Mesenteric fat pad (tissue), 1 donor: ENCODE results near the gene PLPP4. TPM values are rescaled to one million over a fixed set of nuclear protein-coding genes. Genes with fewer than 3 reads are reported as not detected.

Experiments
- DNase-seq: peaks from one replicate; pipeline ENCODE4 v3.0.0-alpha.2; 2020; ENCODE audit warnings: low spot score
- long read RNA-seq: library from polyadenylated mRNA; unstranded; transcript quantifications from one replicate; pipeline ENCODE4 v2.0.0, GENCODE V29; 2020
- total RNA-seq: library from RNA; stranded (reverse); fragmentation: NEBNext Ultra II Directional; extraction: Animal tissue kit (Norgen Biotek cat#: 25700); gene quantifications from one replicate; pipeline ENCODE4 v1.2.1, GENCODE V29; 2021
- donor health status: DM: yes; HTN: yes; CAD: no.

PLPP4 gene
- total RNA-seq, result not detected
- long read RNA-seq, result 0 reads

- DNase-seq, result no peak
Observed at GRCh38 chr10:120456626-120457430, at the start of gene PLPP4. TSS of gene PLPP4 (plus strand) at chr10:120457227. CDS start at chr10:120457306, 79 bp downstream.

DNA sequence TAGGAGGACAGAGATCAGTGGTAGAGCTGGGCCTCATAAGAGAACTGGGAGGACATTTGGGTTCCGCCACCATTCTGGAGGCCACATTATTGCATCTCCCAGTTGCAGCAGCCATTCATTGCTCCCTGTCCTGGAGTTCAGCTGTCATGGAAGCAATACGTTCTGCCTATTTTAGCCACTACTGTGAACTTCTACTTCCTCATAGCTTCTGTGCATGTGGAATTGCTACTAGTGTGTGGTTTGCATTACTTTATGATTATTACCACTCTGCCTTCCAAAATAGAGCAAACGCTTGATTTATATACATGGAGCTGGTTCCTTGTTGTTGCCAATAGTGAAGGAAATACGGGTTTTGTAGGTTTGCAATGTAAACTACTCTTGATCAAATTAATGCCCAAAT is 47.2 kb upstream of the PLPP4 start:
- no peak for DNase-seq

- DNase-seq, result no peak
Observed at GRCh38 chr10:120414946-120415345, 42.1 kb upstream of the PLPP4 start.

- no peak for DNase-seq
Observed at GRCh38 chr10:120415709-120416330, 41.2 kb upstream of the PLPP4 start.

GRCh38 chr10:120420421-120420820 is 36.6 kb upstream of the PLPP4 start:
- no peak for DNase-seq

DNA sequence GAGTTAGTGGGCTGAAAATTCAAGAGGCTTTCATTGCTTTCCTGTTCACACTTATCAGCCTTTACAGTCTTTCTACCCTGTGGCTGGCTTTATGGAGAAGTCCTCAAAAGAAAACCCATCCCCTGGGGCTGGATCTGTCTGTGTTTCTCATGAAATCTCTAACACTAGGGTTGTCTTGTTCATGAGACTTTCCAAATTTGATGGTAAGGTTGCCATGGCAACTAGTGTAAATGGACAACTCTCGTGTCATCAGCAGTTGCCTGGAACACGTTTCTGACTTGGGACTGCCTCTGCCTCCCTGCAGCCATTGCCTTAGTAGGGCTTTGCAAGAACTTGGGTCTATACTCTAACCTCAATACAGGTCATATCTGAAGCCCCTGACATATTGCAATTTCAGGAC is 35.8 kb upstream of the PLPP4 start:
- no peak for DNase-seq

DNA sequence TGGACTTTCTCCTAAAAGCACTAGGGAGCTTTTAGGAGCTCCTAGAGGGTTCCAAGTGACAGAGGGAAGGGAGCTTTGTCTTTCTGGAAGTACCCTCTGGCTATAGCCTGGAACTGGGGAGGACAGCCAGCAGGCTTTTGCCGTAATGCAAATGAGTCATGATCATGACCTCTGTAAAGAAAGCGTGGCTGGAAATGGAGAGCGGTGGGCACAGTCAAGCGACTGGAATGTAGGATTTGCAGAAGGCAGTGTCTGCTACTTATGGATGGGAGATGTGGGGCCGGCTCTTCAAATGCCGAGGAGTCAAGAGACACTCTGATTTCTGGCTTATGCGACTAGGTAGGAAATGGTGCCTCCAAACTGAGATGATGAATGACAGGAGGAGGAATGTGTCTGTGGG is 34.6 kb upstream of the PLPP4 start:
- DNase-seq, result no peak

DNA sequence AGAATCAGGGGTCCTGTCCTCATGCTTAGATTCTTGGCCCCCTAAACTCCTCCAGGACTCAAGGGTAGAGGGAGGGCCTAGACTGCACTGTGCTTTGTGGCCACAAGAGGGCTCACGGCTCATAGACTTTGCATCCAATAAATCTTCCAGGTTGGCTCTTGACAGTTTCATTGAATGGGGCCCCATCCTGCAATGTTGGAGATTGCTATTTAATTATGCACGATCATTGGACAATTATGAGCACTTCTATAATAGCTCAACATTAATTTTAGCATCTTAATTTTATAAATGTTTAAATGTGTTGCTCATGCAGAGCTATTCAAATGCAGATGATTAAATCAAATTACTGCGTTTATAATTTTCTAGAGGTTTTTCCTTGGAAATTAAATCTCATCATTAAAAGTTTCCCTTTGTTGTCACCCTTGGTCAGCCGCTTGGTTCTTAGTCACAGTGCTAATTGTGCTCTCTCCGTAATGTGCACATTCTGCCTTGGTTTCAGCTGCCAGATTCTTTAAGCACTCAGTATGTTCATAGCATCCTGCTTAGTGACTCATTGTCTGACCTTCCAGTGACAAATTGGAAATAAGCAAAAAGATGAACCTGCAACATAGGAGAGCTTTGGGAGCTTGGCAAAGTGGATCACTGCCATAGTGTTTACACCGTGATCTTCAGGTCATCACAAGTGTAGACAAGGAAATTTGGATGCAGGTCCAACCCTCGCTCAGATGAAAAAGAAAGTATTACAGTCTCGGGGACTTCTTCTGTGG is 33.4 kb upstream of the PLPP4 start:
- DNase-seq, result no peak

DNA sequence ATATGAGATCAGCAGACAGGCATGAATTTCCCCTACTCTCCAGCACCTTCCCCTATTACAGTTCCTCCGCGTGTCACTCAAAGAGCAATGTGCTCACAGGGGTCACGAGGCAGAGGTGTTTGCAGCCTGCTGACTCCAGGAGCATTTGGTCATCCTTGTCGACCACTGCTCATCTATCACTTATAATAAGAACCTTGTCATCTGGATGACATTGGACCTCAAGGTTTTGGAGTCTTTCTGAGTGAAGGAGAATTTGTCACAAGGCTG is 32.9 kb upstream of the PLPP4 start:
- no peak for DNase-seq

GRCh38 chr10:120426306-120426705 is 30.7 kb upstream of the PLPP4 start:
- no peak for DNase-seq

DNA sequence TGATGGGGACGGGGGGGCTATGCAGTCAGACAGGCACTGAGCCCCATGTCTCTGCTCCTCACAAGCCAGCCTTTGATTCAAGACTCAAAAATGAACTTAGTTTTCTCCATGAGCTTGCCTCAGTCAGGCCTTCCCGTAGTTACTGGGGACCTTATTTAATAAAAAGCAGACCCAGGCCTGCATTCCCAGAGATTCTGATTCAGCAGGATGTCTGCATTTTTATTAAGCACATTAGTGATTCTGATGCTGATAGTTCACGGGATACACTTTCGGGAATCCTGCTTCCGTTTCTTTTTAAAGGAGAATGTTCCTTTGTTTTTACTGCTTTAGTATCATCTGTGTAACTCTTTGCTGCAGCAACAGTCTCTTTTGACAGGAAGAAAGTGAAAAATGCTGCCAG is 28.3 kb upstream of the PLPP4 start:
- no peak for DNase-seq

GRCh38 chr10:120429395-120429794 is 27.6 kb upstream of the PLPP4 start:
- no peak for DNase-seq

DNA sequence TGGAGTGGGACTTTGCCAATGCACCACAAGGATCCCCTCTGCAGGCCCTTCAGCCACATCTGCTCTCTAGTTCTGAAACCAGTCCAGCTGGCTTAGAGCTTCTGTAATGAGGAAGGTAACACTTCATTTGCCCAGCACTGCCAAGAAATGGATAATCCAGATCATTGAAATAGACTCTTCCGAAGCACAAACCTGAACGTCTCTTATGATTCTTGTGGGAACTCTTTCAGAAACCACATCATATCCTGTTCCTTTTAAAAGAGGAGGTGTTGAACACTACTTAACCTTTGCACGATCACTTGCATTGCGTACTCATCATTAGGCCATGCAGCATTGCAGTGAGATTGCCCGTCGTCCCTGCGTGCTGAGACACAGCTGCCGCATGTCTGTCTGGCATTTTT is 25.8 kb upstream of the PLPP4 start:
- no peak for DNase-seq

DNA sequence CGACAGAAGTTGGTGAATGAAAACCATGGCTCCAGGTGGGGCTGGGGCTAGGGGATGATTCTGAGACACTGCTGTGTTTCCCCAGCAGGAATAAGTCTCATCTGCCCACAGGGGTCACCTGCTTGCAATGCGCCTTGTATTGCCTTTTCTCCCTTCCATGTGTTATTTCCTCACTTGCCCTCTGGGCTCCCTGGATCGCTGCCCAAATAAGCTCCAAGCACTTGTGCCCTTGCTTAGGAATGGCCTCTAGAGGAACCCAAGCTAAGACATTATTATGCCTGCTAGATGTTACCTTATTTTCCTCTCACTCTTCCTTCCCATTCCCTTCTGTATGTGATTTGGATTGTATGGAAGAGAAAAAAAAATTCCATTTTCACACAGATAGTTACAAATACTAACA is 24.8 kb upstream of the PLPP4 start:
- DNase-seq, result no peak

DNA sequence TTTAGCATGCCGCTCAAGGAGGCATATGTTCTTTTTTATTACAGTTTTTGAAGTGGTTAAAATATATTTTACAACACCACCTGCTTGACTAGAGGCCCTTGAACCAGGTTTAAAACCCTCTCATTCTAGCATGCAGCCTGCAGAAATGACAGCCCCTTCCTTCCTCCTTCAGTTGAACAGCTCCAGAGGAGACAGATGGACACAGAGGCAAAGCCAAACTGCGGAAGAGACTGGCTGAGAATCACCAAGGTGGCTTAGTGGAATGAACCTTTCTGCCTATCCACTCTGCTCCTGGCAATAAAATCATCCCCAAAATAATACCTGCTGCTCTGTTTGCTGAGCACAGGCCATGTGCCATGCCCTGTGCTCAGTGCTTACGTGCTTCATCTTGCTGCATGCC is 23.9 kb upstream of the PLPP4 start:
- no peak for DNase-seq

- DNase-seq, result no peak
Observed at GRCh38 chr10:120436439-120437112, 20.5 kb upstream of the PLPP4 start.

GRCh38 chr10:120437541-120437940 is 19.5 kb upstream of the PLPP4 start:
- no peak for DNase-seq

GRCh38 chr10:120451968-120452367 is 5.1 kb upstream of the PLPP4 start:
- DNase-seq, result no peak

- no peak for DNase-seq
Observed at GRCh38 chr10:120453319-120453718, 3.7 kb upstream of the PLPP4 start.

- no peak for DNase-seq
Observed at GRCh38 chr10:120453886-120454285, 3.1 kb upstream of the PLPP4 start.

- no peak for DNase-seq
Observed at GRCh38 chr10:120455004-120455403, 2.0 kb upstream of the PLPP4 start.

DNA sequence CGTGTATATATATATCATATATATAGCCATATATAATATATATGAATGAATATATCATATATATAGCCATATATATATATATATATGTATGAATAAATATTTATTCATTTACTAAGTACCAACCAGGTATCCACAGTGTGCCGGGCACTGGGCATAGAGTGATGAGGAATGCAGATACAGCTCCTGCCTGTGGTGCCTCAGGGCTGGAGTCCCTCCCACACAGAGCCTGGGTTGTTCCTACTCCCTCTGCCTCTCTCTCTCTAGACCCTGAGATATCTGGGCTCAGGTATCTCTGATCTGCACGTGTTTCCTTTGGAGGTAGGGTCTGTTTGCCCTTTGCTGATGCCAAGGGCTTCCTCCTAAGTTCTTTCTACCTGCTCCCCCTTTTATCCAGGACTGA is 1.4 kb upstream of the PLPP4 start:
- DNase-seq, result no peak
